Activated B cell treated with CpG ODN at 0.5 μM for 24 hours (primary cell): ENCODE results near the gene CCL25. TPM values are rescaled to one million over a fixed set of nuclear protein-coding genes. Genes with fewer than 3 reads are reported as not detected.

Source experiments
- ATAC-seq: fragments of 200-7000 bp; cut with Tn5 transposase; one replicate; pipeline ENCODE4 v1.10.0; 2021; ENCODE audit warnings: low read depth, mild to moderate bottlenecking, moderate library complexity
- CTCF ChIA-PET: fragments of 350-600 bp; sonication (Branson Sonifier 250); formaldehyde crosslinking; loops from one replicate; lab custom pipeline; 2021; ENCODE audit warnings: antibody characterized with exemption; lab: Charles Lee
- POLR2A ChIA-PET: fragments of 350-600 bp; sonication (Branson Sonifier 250); formaldehyde crosslinking; loops from one replicate; lab custom pipeline; 2021; ENCODE audit warnings: antibody characterized with exemption; lab: Charles Lee
- DNase-seq: peaks from one replicate; pipeline ENCODE4 v3.0.0; 2022
- H3K27ac Mint-ChIP-seq: one replicate; pipeline ENCODE4 v1.8.0; 2020; ENCODE audit warnings: mixed read lengths
- H3K27me3 Mint-ChIP-seq: one replicate; pipeline ENCODE4 v1.8.0; 2021; ENCODE audit warnings: mixed read lengths
- H3K36me3 Mint-ChIP-seq: one replicate; pipeline ENCODE4 v1.8.0; 2021; ENCODE audit warnings: low read depth, mixed read lengths
- H3K4me1 Mint-ChIP-seq: one replicate; pipeline ENCODE4 v1.8.0; 2021; ENCODE audit warnings: mixed read lengths
- H3K4me3 Mint-ChIP-seq: one replicate; pipeline ENCODE4 v1.8.0; 2020; ENCODE audit warnings: mild to moderate bottlenecking, mixed read lengths
- H3K9me3 Mint-ChIP-seq: one replicate; pipeline ENCODE4 v1.8.0; 2020; ENCODE audit warnings: mixed read lengths
- CTCF ChIP-seq: fragments of 200-600 bp; IDR thresholded peaks from one replicate; pipeline ENCODE4 v1.8.0; 2022; ENCODE audit warnings: antibody characterized with exemption, mild to moderate bottlenecking
- intact Hi-C: fragments of 100-400 bp; cut with micrococcal nuclease; formaldehyde crosslinking; loops from one replicate; pipeline ENCODE4 v1.15.1; 2024
- total RNA-seq: library from RNA; stranded (reverse); gene quantifications from 2 replicates; pipeline ENCODE4 v1.2.3, GENCODE V29; 2022

The CCL25 gene
- total RNA-seq, 1 donor from 2014 or later = not detected

DNA sequence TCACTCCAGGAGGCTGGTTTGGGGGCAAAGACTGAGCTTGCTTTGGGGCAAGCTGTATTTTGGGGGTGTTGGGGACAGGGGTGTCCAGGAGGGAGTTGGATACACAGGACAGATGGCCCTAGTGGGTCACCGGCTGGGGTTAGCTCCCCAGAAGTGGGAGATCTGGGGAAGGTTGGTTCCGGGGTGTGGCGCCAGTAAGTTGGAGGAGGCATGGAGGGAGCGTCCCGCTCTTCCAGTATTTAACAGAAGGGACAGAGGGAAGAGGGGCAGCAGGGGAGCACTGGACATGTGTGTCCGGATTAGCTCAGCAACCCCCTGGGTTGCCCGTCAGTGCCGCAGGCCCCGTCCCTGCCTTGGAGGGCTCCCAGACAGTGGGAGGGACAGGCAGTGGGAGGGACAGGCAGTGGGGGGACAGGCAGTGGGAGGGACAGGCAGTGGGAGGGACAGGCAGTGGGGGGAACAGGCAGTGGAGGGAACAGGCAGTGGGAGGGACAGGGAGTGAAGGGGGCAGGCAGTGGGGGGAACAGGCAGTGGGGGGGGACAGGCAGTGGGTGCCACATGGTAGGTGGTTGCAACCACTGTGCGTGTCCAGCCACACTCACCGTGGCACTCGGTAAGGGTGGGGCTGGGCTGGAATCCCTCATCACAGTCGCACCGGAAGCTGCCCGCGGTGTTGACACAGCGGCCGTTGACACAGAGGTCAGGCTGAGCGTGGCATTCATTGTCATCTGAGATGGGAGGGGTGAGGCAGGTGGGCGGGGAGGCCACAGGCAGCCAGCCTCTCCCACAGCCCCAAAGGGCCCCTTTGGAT, 33.2 kb downstream of the CCL25 start:
- Mint-ChIP-seq H3K27ac (no peak overlapping the region), H3K4me3 (no peak overlapping the region), H3K27me3 (peaks cover 3% of the 10 kb centered on the region), H3K4me1 (no peaks in the 10 kb centered on the region), H3K9me3 (peaks cover 2% of the 10 kb centered on the region), H3K36me3 (no peaks in the 10 kb centered on the region)
- TF ChIP-seq CTCF = no peak
- ATAC-seq (no peak), DNase-seq (no peak)
- POLR2A ChIA-PET = no interaction called here
- intact Hi-C loops = no loop called here
- CTCF ChIA-PET = no interaction called here

DNA sequence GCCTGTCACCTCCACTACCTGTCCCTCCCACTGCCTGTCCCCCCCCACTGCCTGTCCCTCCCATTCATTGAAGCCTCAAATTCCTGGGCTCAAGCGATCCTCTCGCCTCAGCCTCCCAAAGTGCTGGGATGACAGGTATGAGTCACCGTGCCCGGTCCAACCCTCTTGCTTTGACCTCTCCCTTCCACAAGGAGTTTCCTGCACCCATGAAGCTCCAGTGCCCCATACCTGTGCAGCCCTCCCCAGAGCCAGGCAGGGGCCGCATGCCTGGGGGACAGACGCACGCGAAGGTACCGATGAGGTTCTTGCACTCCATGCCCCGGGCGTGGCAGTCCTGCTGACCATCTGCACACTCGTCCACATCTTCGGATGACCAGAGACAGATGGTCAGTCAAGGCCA, 34.3 kb downstream of the CCL25 start:
- Mint-ChIP-seq H3K4me1 (no peaks in the 10 kb centered on the region), H3K36me3 (no peaks in the 10 kb centered on the region), H3K27ac (no peak overlapping the region), H3K27me3 (peaks cover 3% of the 10 kb centered on the region), H3K4me3 (no peak overlapping the region), H3K9me3 (peaks cover 2% of the 10 kb centered on the region)
- ChIA-PET POLR2A (no interaction called here), CTCF (no interaction called here)
- DNase-seq (no peak), ATAC-seq (no peak)
- no peak for TF ChIP-seq CTCF
- intact Hi-C loops = no loop called here

DNA sequence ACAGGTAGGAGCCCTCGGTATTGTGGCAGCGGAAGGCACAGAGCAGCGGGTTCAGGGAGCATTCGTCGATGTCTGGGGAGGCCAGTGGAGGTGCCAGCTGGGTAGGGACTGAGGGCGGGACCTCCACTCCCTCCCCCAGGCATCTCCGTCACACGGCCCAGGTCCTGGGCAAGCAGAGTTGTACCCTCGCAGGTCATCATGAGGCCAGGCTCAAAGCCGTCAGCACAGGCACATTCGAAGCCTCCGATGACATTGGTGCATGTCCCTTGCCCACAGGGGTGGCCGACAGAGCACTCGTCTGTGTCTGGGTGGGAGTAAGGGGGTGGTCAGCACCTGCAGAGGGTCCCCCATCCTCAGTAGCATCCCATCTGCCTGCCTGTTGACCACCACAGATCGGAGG, 35.3 kb downstream of the CCL25 start:
- ATAC-seq (no peak), DNase-seq (no peak)
- Mint-ChIP-seq H3K4me3 (no peak overlapping the region), H3K27ac (no peak overlapping the region), H3K9me3 (peaks cover 2% of the 10 kb centered on the region), H3K36me3 (no peaks in the 10 kb centered on the region), H3K4me1 (no peaks in the 10 kb centered on the region), H3K27me3 (peaks cover 3% of the 10 kb centered on the region)
- ChIA-PET CTCF (no interaction called here), POLR2A (no interaction called here)
- TF ChIP-seq CTCF = no peak
- intact Hi-C loops = no loop called here

GRCh38 chr19:8088752-8089663, 36.4 kb downstream of the CCL25 start:
- H3K4me3 Mint-ChIP-seq = no peak overlapping the region
- ATAC-seq (no peak), DNase-seq (no peak)
- no peaks in the 10 kb centered on the region for H3K4me1 Mint-ChIP-seq
- intact Hi-C loops = no loop called here
- CTCF ChIA-PET = no interaction called here
- no peak overlapping the region for H3K27ac Mint-ChIP-seq
- peaks cover 4% of the 10 kb centered on the region for H3K9me3 Mint-ChIP-seq
- no peaks in the 10 kb centered on the region for H3K36me3 Mint-ChIP-seq
- TF ChIP-seq CTCF = no peak
- peaks cover 1% of the 10 kb centered on the region for H3K27me3 Mint-ChIP-seq
- POLR2A ChIA-PET = no interaction called here
